ENCODE measurements around the gene SPATA45.

The SPATA45 gene

GRCh38 chr1:212862111-212862690 lies 14.8 kb upstream of the SPATA45 start:
- H3K4me3 ChIP-seq (ENCODE audit: low read length, poor library complexity, severe bottlenecking): peak overlapping the region; percentile 59
- no peaks in the 10 kb centered on the region for H3K9me2 ChIP-seq (replicated peaks; ENCODE audit: low read depth, low read length)
- peaks cover 41% of the 10 kb centered on the region for H4K20me1 ChIP-seq (ENCODE audit: insufficient read depth, low read length, poor library complexity, severe bottlenecking)
- peaks cover 48% of the 10 kb centered on the region for H3K4me1 ChIP-seq (ENCODE audit: insufficient read depth, low read length, poor library complexity, severe bottlenecking)
- H2AFZ ChIP-seq (ENCODE audit: low read length): no peak overlapping the region
- peaks cover 3% of the 10 kb centered on the region; the same call in 1 of the 2 replicates for H3K36me3 ChIP-seq (ENCODE audit: insufficient read depth, low read length)
- H3K79me2 ChIP-seq (ENCODE audit: insufficient read depth, low read length): peaks cover 81% of the 10 kb centered on the region
- peak overlapping the region; percentile 68 for H3K4me2 ChIP-seq (ENCODE audit: low read depth, low read length, poor library complexity, severe bottlenecking)
- no peak overlapping the region for H3K9ac ChIP-seq (ENCODE audit: low read depth, low read length, poor library complexity, severe bottlenecking)
- H3F3A ChIP-seq (ENCODE audit: low read depth): no peaks in the 10 kb centered on the region
- no peaks in the 10 kb centered on the region for H3K27me3 ChIP-seq (ENCODE audit: insufficient read depth, low read length, poor library complexity, severe bottlenecking)
- H3K9me3 ChIP-seq (ENCODE audit: insufficient read depth, low read depth, low read length): no peaks in the 10 kb centered on the region
- TF ChIP-seq EZH2phosphoT487 (IDR thresholded peaks at IDR 0.05; ENCODE audit: borderline replicate concordance) (no peak), CTCF (conservative IDR thresholded peaks at IDR 0.05; ENCODE audit: low read length) (no peak)

- Histone ChIP-seq H3K9me3 (ENCODE audit: insufficient read depth, low read depth, low read length) (no peaks in the 10 kb centered on the region), H3K9ac (ENCODE audit: low read depth, low read length, poor library complexity, severe bottlenecking) (peak overlapping the region; percentile 85), H3K79me2 (ENCODE audit: insufficient read depth, low read length) (peaks cover 91% of the 10 kb centered on the region), H4K20me1 (ENCODE audit: insufficient read depth, low read length, poor library complexity, severe bottlenecking) (peaks cover 41% of the 10 kb centered on the region), H3K36me3 (ENCODE audit: insufficient read depth, low read length) (no peaks in the 10 kb centered on the region), H3F3A (ENCODE audit: low read depth) (no peaks in the 10 kb centered on the region), H3K4me2 (ENCODE audit: low read depth, low read length, poor library complexity, severe bottlenecking) (peak overlapping the region; percentile 98), H3K9me2 (replicated peaks; ENCODE audit: low read depth, low read length) (no peaks in the 10 kb centered on the region), H2AFZ (ENCODE audit: low read length) (no peak overlapping the region), H3K27me3 (ENCODE audit: insufficient read depth, low read length, poor library complexity, severe bottlenecking) (no peaks in the 10 kb centered on the region), H3K4me1 (ENCODE audit: insufficient read depth, low read length, poor library complexity, severe bottlenecking) (peaks cover 59% of the 10 kb centered on the region), H3K4me3 (ENCODE audit: low read length, poor library complexity, severe bottlenecking) (peak overlapping the region; percentile 93)
- no peak for TF ChIP-seq EZH2phosphoT487 (IDR thresholded peaks at IDR 0.05; ENCODE audit: borderline replicate concordance)
- TF ChIP-seq CTCF (conservative IDR thresholded peaks at IDR 0.05; ENCODE audit: low read length): no peak
Observed at GRCh38 chr1:212860713-212861581, 13.5 kb upstream of the SPATA45 start.

GRCh38 chr1:212858461-212859265 lies 11.2 kb upstream of the SPATA45 start:
- Histone ChIP-seq H2AFZ (ENCODE audit: low read length) (peak overlapping the region; percentile 99), H3K9me2 (replicated peaks; ENCODE audit: low read depth, low read length) (no peaks in the 10 kb centered on the region), H3K4me1 (ENCODE audit: insufficient read depth, low read length, poor library complexity, severe bottlenecking) (peaks cover 50% of the 10 kb centered on the region)

More at GRCh38 chr1:212858461-212859265, 11.2 kb upstream of the SPATA45 start:
- Histone ChIP-seq H3K9ac (ENCODE audit: low read depth, low read length, poor library complexity, severe bottlenecking) (peak overlapping the region; percentile 85), H3K79me2 (ENCODE audit: insufficient read depth, low read length) (peaks cover 74% of the 10 kb centered on the region), H3K9me3 (ENCODE audit: insufficient read depth, low read depth, low read length) (no peaks in the 10 kb centered on the region), H3K36me3 (ENCODE audit: insufficient read depth, low read length) (no peaks in the 10 kb centered on the region), H4K20me1 (ENCODE audit: insufficient read depth, low read length, poor library complexity, severe bottlenecking) (peaks cover 36% of the 10 kb centered on the region), H3K4me2 (ENCODE audit: low read depth, low read length, poor library complexity, severe bottlenecking) (peak overlapping the region; percentile 98), H3K4me3 (ENCODE audit: low read length, poor library complexity, severe bottlenecking) (peak overlapping the region; percentile 93), H3K27me3 (ENCODE audit: insufficient read depth, low read length, poor library complexity, severe bottlenecking) (no peaks in the 10 kb centered on the region), H3F3A (ENCODE audit: low read depth) (no peaks in the 10 kb centered on the region)
- TF ChIP-seq EZH2phosphoT487 (IDR thresholded peaks at IDR 0.05; ENCODE audit: borderline replicate concordance) (no peak), CTCF (conservative IDR thresholded peaks at IDR 0.05; ENCODE audit: low read length) (no peak)

All from Loucy (cell line).